ENCODE measurements around the gene NCAM2. TPM values are rescaled to one million over a fixed set of nuclear protein-coding genes. Genes with fewer than 3 reads are reported as not detected.

The NCAM2 gene
- total and polyA plus RNA-seq, 2 of the 4 experiments (the other 2 are of a cell fraction), result 2.7 to 5.0 TPM

- dilution Hi-C loops (cut with HindIII; ENCODE audit: low sequenced_read_pairs, unreplicated experiment), result no loop called here
- WGBS, 2 experiments (ENCODE audit: extremely low coverage in 2 of 2, insufficient read length in 1 of 2), result 43% methylated on average over 2 of the region's 4 CpGs; no CpG with 5 or more reads in 1 of the 2 experiments
- Histone ChIP-seq H3K18ac (ENCODE audit: low read depth, low read length) (no peak overlapping the region), H2BK120ac (ENCODE audit: low read depth, low read length) (no peak overlapping the region), H3K56ac (ENCODE audit: extremely low read depth, insufficient read depth, low read length) (no peak overlapping the region), H3K9ac (ENCODE audit: low read depth, low read length) (no peak overlapping the region), H3K23ac (ENCODE audit: low read depth, low read length) (no peak overlapping the region), H4K91ac (ENCODE audit: insufficient read depth, low read depth, low read length) (no peak overlapping the region), H4K8ac (ENCODE audit: low read depth in 2 of 2, low read length in 2 of 2) (no peak overlapping the region), H3K4me2 (ENCODE audit: low read depth, low read length) (no peak overlapping the region), H3K4ac (ENCODE audit: low read depth, low read length) (no peak overlapping the region), H3K4me1 (ENCODE audit: control insufficient read depth, insufficient read depth, low read length) (no peaks in the 10 kb centered on the region), H2AFZ (replicated peaks; ENCODE audit: low read length, poor library complexity) (no peak overlapping the region), H4K5ac (ENCODE audit: low read depth, low read length) (no peak overlapping the region), H2AK9ac (replicated peaks; ENCODE audit: low read depth, low read length, poor library complexity) (no peak overlapping the region), H3K27me3 (ENCODE audit: control insufficient read depth, insufficient read depth, low read length) (no peaks in the 10 kb centered on the region), H3K79me1 (ENCODE audit: low read depth in 1 of 2, low read length in 2 of 2) (no peaks in the 10 kb centered on the region), H2BK5ac (ENCODE audit: low read depth, low read length, poor library complexity, severe bottlenecking) (no peak overlapping the region), H3K27ac (ENCODE audit: insufficient read depth, low read length) (no peak overlapping the region), H3K9me3 (ENCODE audit: control insufficient read depth, insufficient read depth, low read length) (no peaks in the 10 kb centered on the region), H3K4me3 (ENCODE audit: insufficient read depth, low read depth, low read length) (no peak overlapping the region), H4K20me1 (ENCODE audit: insufficient read depth, low read length) (no peaks in the 10 kb centered on the region), H3K14ac (replicated peaks; ENCODE audit: low read depth, low read length) (no peak overlapping the region), H2BK20ac (ENCODE audit: low read depth, low read length) (no peak overlapping the region), H2AK5ac (ENCODE audit: low read depth, low read length) (no peak overlapping the region), H3K9me1 (ENCODE audit: insufficient read depth, low read length) (no peaks in the 10 kb centered on the region), H2BK15ac (ENCODE audit: low read depth, low read length) (no peak overlapping the region), H3K36me3 (ENCODE audit: control insufficient read depth, insufficient read depth, low read length) (no peaks in the 10 kb centered on the region)
- TF ChIP-seq SMC3 (IDR thresholded peaks at IDR 0.05; ENCODE audit: low read depth, low read length), result no peak
- TF ChIP-seq CHD1 (IDR thresholded peaks at IDR 0.05; ENCODE audit: low read depth, low read length), result no peak
- no peak for TF ChIP-seq USF2 (IDR thresholded peaks at IDR 0.05; ENCODE audit: low read depth, low read length)
- TF ChIP-seq RCOR1 (IDR thresholded peaks at IDR 0.05; ENCODE audit: insufficient replicate concordance, low read length), result no peak
- no peak for TF ChIP-seq CEBPB (IDR thresholded peaks at IDR 0.05; ENCODE audit: low read depth, low read length)
- TF ChIP-seq RFX5 (IDR thresholded peaks at IDR 0.05; ENCODE audit: low read depth, low read length), result no peak
- TF ChIP-seq BHLHE40 (IDR thresholded peaks at IDR 0.05; ENCODE audit: low read depth, low read length), result no peak
- no peak for TF ChIP-seq MAZ (IDR thresholded peaks at IDR 0.05; ENCODE audit: borderline replicate concordance, low read depth, low read length)
- TF ChIP-seq POLR2A (IDR thresholded peaks at IDR 0.05; ENCODE audit: low read depth, low read length), result no peak
- no peak for TF ChIP-seq RAD21 (IDR thresholded peaks at IDR 0.05; ENCODE audit: low read length)
- TF ChIP-seq NFE2L2 (IDR thresholded peaks at IDR 0.05; ENCODE audit: low read depth, low read length), result no peak
- no peak for TF ChIP-seq MXI1 (IDR thresholded peaks at IDR 0.05; ENCODE audit: borderline replicate concordance, low read depth, low read length)
- TF ChIP-seq MAFK (IDR thresholded peaks at IDR 0.05; ENCODE audit: low read depth, low read length), result no peak
- no peak for ATAC-seq (ENCODE audit: low read depth)
- DNase-seq, result no peak
- intact Hi-C loops (cut with micrococcal nuclease), result no loop called here
- BruUV-seq (replicated peaks), result no TSS peak
- in situ Hi-C loops (cut with MboI; ENCODE audit: low sequenced_read_pairs), result no loop called here
- ChIA-PET CTCF (no interaction called here), POLR2A (ENCODE audit: unreplicated experiment) (no interaction called here)
Measured at GRCh38 chr21:21463456-21463855, 465.2 kb downstream of the NCAM2 start.
